OCI-LY7 (cell line): Measurements from ENCODE around the gene CCRL2. TPM values are rescaled to one million over a fixed set of nuclear protein-coding genes. Genes with fewer than 3 reads are reported as not detected.

ENCODE experiments used
- BruUV-seq: library from RNA; stranded (reverse); fragments of 400-500 nt; replicated peaks from 2 replicates; lab custom pipeline; 2021; lab: Mats Ljungman, UMichigan
- CTCF ChIA-PET: fragments of 300-600 bp; sonication (Branson Sonifier 250); formaldehyde crosslinking; loops from one replicate; lab custom pipeline; 2022; ENCODE audit warnings: antibody characterized with exemption; ENCODE audit not compliant: unreplicated experiment; lab: Charles Lee
- POLR2A ChIA-PET: fragments of 300-600 bp; sonication (Branson Sonifier 250); formaldehyde crosslinking; loops from one replicate; lab custom pipeline; 2022; ENCODE audit warnings: antibody characterized with exemption; lab: Charles Lee
- DNase-seq: peaks from one replicate; pipeline ENCODE4 v3.0.0-alpha.2; 2015; ENCODE audit warnings: low spot score
- H2AFZ ChIP-seq: fragments of 200-600 bp; sonication (generic), shearing (Covaris generic); 2 replicates; pipeline ENCODE4 v1.6.1; 2014; ENCODE audit warnings: mild to moderate bottlenecking, antibody characterized with exemption, low read length, moderate library complexity
- H3K27ac ChIP-seq: fragments of 200-600 bp; sonication (generic); 2 replicates; pipeline ENCODE4 v1.5.1; 2014; ENCODE audit warnings: mixed run types, low read depth, mild to moderate bottlenecking, moderate library complexity, low read length, inconsistent platforms; ENCODE audit not compliant: poor library complexity, severe bottlenecking
- H3K36me3 ChIP-seq: fragments of 200-600 bp; sonication (generic); 2 replicates; pipeline ENCODE4 v1.6.1; 2014; ENCODE audit warnings: mild to moderate bottlenecking, antibody characterized with exemption, low read length, moderate library complexity, mixed read lengths; ENCODE audit not compliant: insufficient read depth
- H3K4me1 ChIP-seq: fragments of 200-600 bp; sonication (generic); 2 replicates; pipeline ENCODE4 v1.5.1; 2014; ENCODE audit warnings: mild to moderate bottlenecking, low read length; ENCODE audit not compliant: insufficient read depth, poor library complexity, severe bottlenecking
- H3K4me2 ChIP-seq: fragments of 200-600 bp; sonication (generic); 2 replicates; pipeline ENCODE4 v1.6.1; 2014; ENCODE audit warnings: mild to moderate bottlenecking, low read length
- H3K4me3 ChIP-seq: fragments of 200-600 bp; sonication (generic); 2 replicates; pipeline ENCODE4 v1.5.1; 2014; ENCODE audit warnings: mild to moderate bottlenecking, low read depth, low read length; ENCODE audit not compliant: poor library complexity, severe bottlenecking
- H3K79me2 ChIP-seq: fragments of 200-600 bp; sonication (generic); 2 replicates; pipeline ENCODE4 v1.6.1; 2016; ENCODE audit warnings: low read depth, mild to moderate bottlenecking, low read length, moderate library complexity, mixed read lengths; ENCODE audit not compliant: insufficient read depth
- H3K9me2 ChIP-seq: fragments of 200-600 bp; sonication (generic); 2 replicates; pipeline ENCODE4 v1.6.1; 2016; ENCODE audit warnings: mild to moderate bottlenecking, low read length, mixed read lengths; ENCODE audit not compliant: insufficient read depth
- H3K9me3 ChIP-seq: fragments of 200-600 bp; sonication (generic); 2 replicates; pipeline ENCODE4 v1.6.1; 2014; ENCODE audit warnings: mild to moderate bottlenecking, mixed run types, low read length, mixed read lengths
- H4K20me1 ChIP-seq: fragments of 200-600 bp; sonication (generic); 2 replicates; pipeline ENCODE4 v1.6.1; 2014; ENCODE audit warnings: mild to moderate bottlenecking, antibody characterized with exemption, low read length, moderate library complexity, mixed read lengths; ENCODE audit not compliant: insufficient read depth
- CTCF ChIP-seq: fragments of 200-600 bp; sonication (generic); conservative IDR thresholded peaks from 2 replicates; pipeline ENCODE4 v1.5.1; 2014; ENCODE audit warnings: mild to moderate bottlenecking, antibody characterized with exemption, low read length, moderate library complexity, mixed read lengths
- EZH2phosphoT487 ChIP-seq: fragments of 200-600 bp; sonication (generic); IDR thresholded peaks from 2 replicates; pipeline ENCODE4 v1.6.1; 2018; ENCODE audit warnings: low read depth, borderline replicate concordance, mild to moderate bottlenecking, mixed run types, antibody characterized with exemption, low read length, moderate library complexity, mixed read lengths
- intact Hi-C: fragments of 100-400 bp; cut with micrococcal nuclease; formaldehyde crosslinking; loops from one replicate; pipeline ENCODE4 v1.10.0; 2022; ENCODE audit not compliant: unreplicated experiment
- total RNA-seq, 2 experiments: library from RNA; depleted of rRNA in 1 of 2; stranded (reverse); fragments of >200 nt in 1 of 2; shearing (Covaris generic) in 1 of 2; gene quantifications; 2 replicates each; pipeline ENCODE4 v1.2.3, GENCODE V29; 2014 to 2022

CCRL2 gene
- total RNA-seq, 2 experiments from 2014 or later: 0.41 to 2.2 TPM

DNA sequence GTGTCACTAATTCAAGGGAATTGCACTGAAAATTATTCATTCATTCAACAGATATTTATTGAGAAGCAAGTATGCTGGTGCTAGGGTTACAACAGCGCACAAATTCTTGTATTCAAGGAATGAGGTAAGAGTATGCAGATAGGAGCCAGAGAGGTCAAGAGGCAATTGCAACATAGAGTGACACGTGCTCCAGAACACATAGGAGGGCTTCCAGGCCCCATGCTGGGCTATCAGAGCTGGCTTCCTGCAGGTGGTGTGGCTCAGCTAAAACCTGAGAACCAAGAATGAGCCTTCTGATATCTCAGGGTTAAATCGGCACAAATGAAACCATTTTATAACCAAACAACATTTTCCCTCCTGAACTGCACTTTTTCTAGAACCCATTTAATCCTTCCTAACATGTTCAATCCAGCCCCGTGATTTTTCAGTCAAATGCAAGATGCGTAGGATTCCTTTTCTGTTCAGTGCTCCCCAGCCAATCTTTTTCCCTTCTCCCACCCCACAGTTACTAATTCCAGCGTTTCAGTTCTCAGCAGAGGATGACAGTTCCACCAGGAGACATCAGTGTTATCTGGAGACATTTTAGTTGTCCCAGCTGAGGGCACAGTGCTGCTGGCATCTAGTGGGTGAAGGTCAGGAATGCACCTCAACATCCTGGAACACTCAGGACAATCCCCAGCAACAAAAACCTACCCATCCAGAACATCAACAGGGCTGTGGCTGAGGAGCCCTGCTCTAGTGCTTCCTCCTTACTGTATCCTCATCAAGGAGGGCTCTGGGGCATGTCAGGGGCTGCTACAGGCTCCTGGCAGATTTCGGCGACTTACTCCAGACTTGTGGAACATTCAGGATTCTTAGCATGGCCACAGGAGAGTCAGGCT is 13.3 kb upstream of the CCRL2 start:
- POLR2A ChIA-PET: no interaction called here
- CTCF ChIA-PET: no interaction called here
- H2AFZ ChIP-seq: no peak overlapping the region
- no peaks in the 10 kb centered on the region for H3K36me3 ChIP-seq
- H3K79me2 ChIP-seq: no peaks in the 10 kb centered on the region
- H3K9me3 ChIP-seq: no peaks in the 10 kb centered on the region
- DNase-seq: no peak
- H3K4me1 ChIP-seq: no peaks in the 10 kb centered on the region
- intact Hi-C loops: no loop called here
- BruUV-seq: no TSS peak
- no peaks in the 10 kb centered on the region for H3K9me2 ChIP-seq
- H3K27ac ChIP-seq: no peak overlapping the region
- TF ChIP-seq CTCF (no peak), EZH2phosphoT487 (no peak)
- H4K20me1 ChIP-seq: no peaks in the 10 kb centered on the region
- H3K4me3 ChIP-seq: no peak overlapping the region
- H3K4me2 ChIP-seq: no peak overlapping the region

- no peaks in the 10 kb centered on the region for H3K4me1 ChIP-seq
- TF ChIP-seq CTCF: peak; percentile 48
- TF ChIP-seq EZH2phosphoT487: no peak
- BruUV-seq: no TSS peak
- H3K9me2 ChIP-seq: no peaks in the 10 kb centered on the region
- no peaks in the 10 kb centered on the region for H4K20me1 ChIP-seq
- H3K36me3 ChIP-seq: no peaks in the 10 kb centered on the region
- ChIA-PET CTCF (no interaction called here), POLR2A (no interaction called here)
- intact Hi-C loops: no loop called here
- H3K79me2 ChIP-seq: no peaks in the 10 kb centered on the region
- H2AFZ ChIP-seq: no peak overlapping the region
- no peak overlapping the region for H3K4me3 ChIP-seq
- no peaks in the 10 kb centered on the region for H3K9me3 ChIP-seq
- no peak for DNase-seq
- no peak overlapping the region for H3K27ac ChIP-seq
- no peak overlapping the region for H3K4me2 ChIP-seq
These were observed 11.8 kb upstream of the CCRL2 start for GRCh38 chr3:46395210-46395661.
